Fibroblast of the aortic adventitia (primary cell): ENCODE measurements around the gene SRD5A3. TPM values are rescaled to one million over a fixed set of nuclear protein-coding genes. Genes with fewer than 3 reads are reported as not detected.

Source experiments
- DNase-seq: peaks from one replicate; pipeline ENCODE4 v3.0.0-alpha.2; 2010; ENCODE audit warnings: low read depth
- H3K4me3 ChIP-seq: 2 replicates; pipeline ENCODE4 v1.5.1; 2011; ENCODE audit warnings: low read depth, mild to moderate bottlenecking, control low read depth, low read length, moderate library complexity
- small RNA-seq: library from RNA; depleted of rRNA; stranded (forward); fragments of <200 nt; gene quantifications from one replicate; pipeline ENCODE3, GENCODE V24; 2012
- total RNA-seq: library from RNA; depleted of rRNA; stranded (reverse); fragments of >200 nt; gene quantifications from 2 replicates; pipeline ENCODE4 v1.2.3, GENCODE V29; 2012; ENCODE audit warnings: low replicate concordance
- TF ChIP-seq, protein P1 (sequence below): IDR thresholded peaks from 2 replicates; pipeline ENCODE4 v1.5.1; 2011; ENCODE audit warnings: mild to moderate bottlenecking, low read length, control low read depth, inconsistent platforms; ENCODE audit not compliant: insufficient read depth

The SRD5A3 gene
- total RNA-seq, 1 donor = 22.2 TPM

DNA sequence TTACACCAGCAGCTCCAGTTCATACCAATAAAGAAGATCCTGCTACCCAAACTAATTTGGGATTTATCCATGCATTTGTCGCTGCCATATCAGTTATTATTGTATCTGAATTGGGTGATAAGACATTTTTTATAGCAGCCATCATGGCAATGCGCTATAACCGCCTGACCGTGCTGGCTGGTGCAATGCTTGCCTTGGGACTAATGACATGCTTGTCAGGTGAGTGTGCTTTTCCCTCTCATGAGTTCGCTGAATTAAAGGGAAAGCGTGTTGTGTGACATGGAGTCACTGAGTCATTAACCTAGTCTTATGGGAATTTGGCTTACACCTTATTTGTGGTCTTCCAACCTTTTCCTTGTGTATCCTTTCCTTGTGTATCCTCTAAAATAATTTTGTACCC lies 65.6 kb downstream of the SRD5A3 start:
- TF ChIP-seq, protein P1, sequence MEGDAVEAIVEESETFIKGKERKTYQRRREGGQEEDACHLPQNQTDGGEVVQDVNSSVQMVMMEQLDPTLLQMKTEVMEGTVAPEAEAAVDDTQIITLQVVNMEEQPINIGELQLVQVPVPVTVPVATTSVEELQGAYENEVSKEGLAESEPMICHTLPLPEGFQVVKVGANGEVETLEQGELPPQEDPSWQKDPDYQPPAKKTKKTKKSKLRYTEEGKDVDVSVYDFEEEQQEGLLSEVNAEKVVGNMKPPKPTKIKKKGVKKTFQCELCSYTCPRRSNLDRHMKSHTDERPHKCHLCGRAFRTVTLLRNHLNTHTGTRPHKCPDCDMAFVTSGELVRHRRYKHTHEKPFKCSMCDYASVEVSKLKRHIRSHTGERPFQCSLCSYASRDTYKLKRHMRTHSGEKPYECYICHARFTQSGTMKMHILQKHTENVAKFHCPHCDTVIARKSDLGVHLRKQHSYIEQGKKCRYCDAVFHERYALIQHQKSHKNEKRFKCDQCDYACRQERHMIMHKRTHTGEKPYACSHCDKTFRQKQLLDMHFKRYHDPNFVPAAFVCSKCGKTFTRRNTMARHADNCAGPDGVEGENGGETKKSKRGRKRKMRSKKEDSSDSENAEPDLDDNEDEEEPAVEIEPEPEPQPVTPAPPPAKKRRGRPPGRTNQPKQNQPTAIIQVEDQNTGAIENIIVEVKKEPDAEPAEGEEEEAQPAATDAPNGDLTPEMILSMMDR = no peak
- no peak overlapping the region for H3K4me3 ChIP-seq
- DNase-seq = no peak

DNA sequence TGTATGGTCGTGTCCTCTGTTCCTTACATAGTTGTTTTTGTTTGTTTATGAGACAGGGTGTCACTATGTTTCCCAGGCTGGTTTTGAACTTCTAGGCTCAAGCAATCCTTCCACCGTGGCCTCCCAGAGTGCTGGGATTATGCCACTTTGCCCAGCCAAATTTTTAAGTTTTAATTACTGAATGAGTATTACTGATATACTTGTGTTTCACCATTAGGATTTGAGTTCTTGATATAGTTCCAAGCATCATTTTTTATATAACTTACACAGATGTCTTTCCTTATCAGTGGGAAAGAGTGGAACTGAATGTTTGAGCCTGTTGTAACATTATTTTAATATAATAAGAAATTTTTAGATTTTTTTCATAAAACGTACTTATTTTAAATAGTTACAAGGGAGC lies 70.1 kb downstream of the SRD5A3 start:
- TF ChIP-seq, protein P1 = no peak
- no peak for DNase-seq

More for the DNA sequence above, 70.1 kb downstream of the SRD5A3 start:
- no peak overlapping the region for H3K4me3 ChIP-seq

Small RNA genes within 50 kb of the gene (small RNA-seq; reads per million reads assigned to genes)
- not detected for gene RF00019

Other genes starting within 250 kb of the SRD5A3 start
- gene KDR, start 220.6 kb upstream of the SRD5A3 start, total RNA-seq = 2.5 and 10.9 TPM in 2 replicates
- 112 and 131 TPM in 2 replicates for gene TMEM165, start 49.7 kb downstream of the SRD5A3 start, total RNA-seq
- gene CLOCK, start 200.7 kb downstream of the SRD5A3 start, total RNA-seq = 24.8 and 39.0 TPM in 2 replicates
- gene PDCL2, start 246.0 kb downstream of the SRD5A3 start, total RNA-seq = not detected in 2 replicates